G401.6 (cell line): ENCODE measurements around the gene KCNAB1.

Experiments
- FAIRE-seq: peaks from 2 replicates; lab custom pipeline; 2012; peaks lifted over from hg19 to GRCh38; lab: Jason Lieb, UNC

Gene KCNAB1

GRCh38 chr3:156579427-156579851, 459.1 kb downstream of the KCNAB1 start:
- no peak for FAIRE-seq

DNA sequence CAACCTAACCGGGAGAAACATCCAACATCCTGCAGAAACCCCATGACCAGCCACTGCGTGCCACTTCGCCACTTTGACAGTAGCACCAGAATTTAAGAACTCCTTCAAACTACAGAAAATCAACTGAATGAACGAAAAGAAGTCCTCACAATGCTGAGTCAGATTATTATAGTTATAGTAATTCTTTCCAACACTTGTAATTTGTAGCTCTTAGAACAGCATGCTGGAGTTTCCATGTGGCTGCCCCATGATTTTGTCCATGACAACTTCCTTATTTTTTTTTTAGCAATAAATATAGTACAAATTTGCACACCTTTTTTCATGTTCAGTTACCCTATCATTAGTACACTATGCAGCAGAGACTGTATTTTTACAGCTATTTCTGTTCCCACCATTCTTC, 460.7 kb downstream of the KCNAB1 start:
- no peak for FAIRE-seq

- no peak for FAIRE-seq
Measured at GRCh38 chr3:156581954-156582353, 461.6 kb downstream of the KCNAB1 start.

- no peak for FAIRE-seq
Measured at GRCh38 chr3:156582532-156583183, 462.3 kb downstream of the KCNAB1 start.

- FAIRE-seq: no peak
Measured at GRCh38 chr3:156583469-156583868, 463.1 kb downstream of the KCNAB1 start.

DNA sequence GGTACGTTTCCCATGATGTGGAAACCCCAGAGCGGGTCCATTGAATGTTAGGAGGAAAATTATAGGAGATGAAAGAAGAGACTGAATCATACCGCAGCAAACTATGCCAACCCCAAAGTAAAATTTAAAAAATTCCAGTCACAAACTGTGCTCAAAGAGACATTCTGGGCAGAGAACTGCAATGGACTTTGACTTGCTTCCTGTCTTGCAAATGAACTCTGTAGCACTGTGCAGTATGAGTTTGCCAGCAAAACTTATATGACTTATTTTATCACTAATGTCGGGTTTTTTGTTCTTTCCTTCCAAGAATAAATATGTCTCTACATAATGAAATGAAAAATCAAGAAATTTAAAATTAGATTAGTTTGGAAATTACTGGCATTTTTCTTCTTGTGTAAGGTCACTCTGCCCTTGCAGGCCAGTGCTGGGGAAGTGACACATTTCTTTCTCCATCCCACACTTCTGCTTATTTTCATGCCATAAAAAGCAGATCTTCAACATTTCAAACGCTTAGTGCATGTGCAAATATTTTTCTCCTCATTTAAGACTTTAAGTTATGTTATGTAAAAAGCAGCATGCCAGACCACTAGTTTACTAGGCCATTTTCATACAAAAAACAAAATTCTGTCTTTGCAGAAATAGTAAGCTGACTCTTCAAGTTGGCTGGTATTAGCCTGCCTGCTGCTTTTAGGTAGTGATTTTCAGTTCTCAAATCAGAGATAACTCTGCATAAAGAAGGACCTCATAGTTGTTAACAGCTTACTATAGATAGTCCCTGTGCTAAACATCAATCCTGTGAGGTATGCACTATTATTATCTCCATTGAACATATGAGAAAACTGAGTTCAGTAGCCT, 466.8 kb downstream of the KCNAB1 start:
- no peak for FAIRE-seq

DNA sequence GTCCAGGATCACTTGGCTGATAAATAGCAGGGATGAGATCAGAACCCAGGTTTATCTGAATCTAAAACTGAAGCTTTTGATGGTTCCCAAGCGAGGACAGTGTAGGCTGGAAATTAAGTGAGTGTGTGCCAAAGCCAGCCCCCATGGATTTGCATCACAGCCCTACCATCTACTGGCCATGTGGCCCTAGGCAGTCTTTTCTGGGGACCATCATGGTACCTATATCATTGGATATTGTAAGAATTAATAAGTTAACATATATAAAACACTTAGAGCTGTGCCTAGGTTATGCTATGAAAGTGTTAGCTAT, 467.3 kb downstream of the KCNAB1 start:
- no peak for FAIRE-seq
